Caco-2 (cell line): Measurements from ENCODE around the gene GAN. TPM values are rescaled to one million over a fixed set of nuclear protein-coding genes. Genes with fewer than 3 reads are reported as not detected.

ENCODE experiments used
- BruUV-seq: library from RNA; stranded (reverse); fragments of 400-500 nt; replicated peaks from 2 replicates; lab custom pipeline; 2021; lab: Mats Ljungman, UMichigan
- CTCF ChIA-PET: fragments of 300-600 bp; sonication (Branson Sonifier 250); formaldehyde crosslinking; loops from one replicate; lab custom pipeline; 2022; ENCODE audit warnings: antibody characterized with exemption; lab: Charles Lee
- POLR2A ChIA-PET: fragments of 300-600 bp; sonication (Branson Sonifier 250); formaldehyde crosslinking; loops from one replicate; lab custom pipeline; 2022; ENCODE audit warnings: antibody characterized with exemption; lab: Charles Lee
- DNase-seq, 2 experiments: peaks; one replicate each; pipeline versions ENCODE4 v3.0.0 to v3.0.0-alpha.2; 2020 to 2022
- H3K27me3 ChIP-seq: replicated peaks from 2 replicates; pipeline ENCODE4 v1.6.0; 2011; ENCODE audit warnings: low read length; ENCODE audit not compliant: control insufficient read depth, insufficient read depth
- H3K36me3 ChIP-seq: 2 replicates; pipeline ENCODE4 v1.5.1; 2011; ENCODE audit warnings: low read length; ENCODE audit not compliant: control insufficient read depth, insufficient read depth
- H3K4me1 ChIP-seq: fragments of 250-450 bp; sonication (Bioruptor Pico); 2 replicates; pipeline ENCODE4 v1.5.1; 2020; ENCODE audit warnings: mild to moderate bottlenecking
- H3K4me3 ChIP-seq: 2 replicates; pipeline ENCODE4 v1.5.1; 2011; ENCODE audit warnings: low read depth, mild to moderate bottlenecking, control low read depth, low read length
- H3K9me3 ChIP-seq: fragments of 250-450 bp; sonication (Bioruptor Pico); 2 replicates; pipeline ENCODE4 v1.5.1; 2020; ENCODE audit warnings: mild to moderate bottlenecking, moderate library complexity
- H3K27ac Mint-ChIP-seq: one replicate; pipeline ENCODE4 v1.8.0; 2022; ENCODE audit warnings: mixed read lengths; ENCODE audit not compliant: unreplicated experiment
- H3K27me3 Mint-ChIP-seq: one replicate; pipeline ENCODE4 v1.8.0; 2022; ENCODE audit warnings: mixed read lengths; ENCODE audit not compliant: insufficient read depth, unreplicated experiment
- H3K36me3 Mint-ChIP-seq: one replicate; pipeline ENCODE4 v1.8.0; 2022; ENCODE audit warnings: mild to moderate bottlenecking, mixed read lengths; ENCODE audit not compliant: insufficient read depth, unreplicated experiment
- H3K4me1 Mint-ChIP-seq: one replicate; pipeline ENCODE4 v1.8.0; 2022; ENCODE audit warnings: low read depth, mixed read lengths; ENCODE audit not compliant: unreplicated experiment
- H3K4me3 Mint-ChIP-seq: one replicate; pipeline ENCODE4 v1.8.0; 2022; ENCODE audit warnings: mild to moderate bottlenecking, moderate library complexity, mixed read lengths; ENCODE audit not compliant: unreplicated experiment
- H3K9me3 Mint-ChIP-seq: one replicate; pipeline ENCODE4 v1.8.0; 2022; ENCODE audit warnings: mixed read lengths; ENCODE audit not compliant: unreplicated experiment
- intact Hi-C: fragments of 100-400 bp; cut with micrococcal nuclease; formaldehyde crosslinking; loops from one replicate; pipeline ENCODE4 v1.10.0; 2022; ENCODE audit not compliant: unreplicated experiment
- total RNA-seq: library from RNA; stranded (reverse); gene quantifications from 2 replicates; pipeline ENCODE4 v1.2.3, GENCODE V29; 2022
- TF ChIP-seq, protein P1 (sequence below), 2 experiments: fragments of 200-600 bp in 1 of 2; IDR thresholded peaks; 1 replicate in 1 of 2; 2 replicates in 1 of 2; pipeline versions ENCODE4 v1.5.1 to v1.8.0; 2011 to 2022; ENCODE audit warnings: antibody characterized with exemption in 1 of 2, control low read depth in 1 of 2, inconsistent platforms in 1 of 2, low read depth in 1 of 2, low read length in 1 of 2, mild to moderate bottlenecking in 1 of 2, moderate library complexity in 1 of 2; ENCODE audit not compliant: insufficient read depth in 1 of 2, severe bottlenecking in 1 of 2, unreplicated experiment in 1 of 2

Gene GAN
- total RNA-seq, 1 experiment from 2014 or later = 29.3 TPM

DNA sequence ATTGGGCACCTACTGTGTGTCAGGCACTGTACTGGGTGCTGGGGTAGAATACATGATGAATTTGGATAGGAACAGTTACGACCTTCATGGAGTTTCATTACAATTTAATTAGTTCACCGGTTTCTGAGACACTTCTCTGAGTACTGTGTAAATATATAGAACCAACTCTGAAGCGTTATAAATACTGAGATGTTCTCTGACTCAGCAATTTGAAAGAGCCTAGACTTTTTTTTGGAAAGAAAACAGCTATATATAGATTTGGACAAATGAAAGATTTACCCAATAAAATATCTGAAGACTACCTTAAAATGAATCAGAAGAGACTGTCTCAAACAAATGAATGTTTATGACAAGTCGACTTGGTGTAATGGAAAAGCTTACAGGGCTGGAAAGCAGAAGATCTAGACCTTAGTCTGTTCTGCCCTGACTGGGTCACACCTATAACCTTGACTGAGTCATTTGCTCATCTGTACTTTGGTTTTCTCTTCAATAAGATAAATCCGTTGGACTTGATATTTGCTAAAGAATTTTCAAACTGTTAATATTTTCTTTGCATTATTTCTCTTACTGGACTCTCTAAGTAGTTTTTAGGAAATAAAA lies 4.6 kb upstream of the GAN start:
- intact Hi-C loops = loop anchor here (5.0 to 10.0 kb wide), 2 partner anchors 48 to 215 kb away; partner anchors contain the start of gene GCSH
- TF ChIP-seq, protein P1, sequence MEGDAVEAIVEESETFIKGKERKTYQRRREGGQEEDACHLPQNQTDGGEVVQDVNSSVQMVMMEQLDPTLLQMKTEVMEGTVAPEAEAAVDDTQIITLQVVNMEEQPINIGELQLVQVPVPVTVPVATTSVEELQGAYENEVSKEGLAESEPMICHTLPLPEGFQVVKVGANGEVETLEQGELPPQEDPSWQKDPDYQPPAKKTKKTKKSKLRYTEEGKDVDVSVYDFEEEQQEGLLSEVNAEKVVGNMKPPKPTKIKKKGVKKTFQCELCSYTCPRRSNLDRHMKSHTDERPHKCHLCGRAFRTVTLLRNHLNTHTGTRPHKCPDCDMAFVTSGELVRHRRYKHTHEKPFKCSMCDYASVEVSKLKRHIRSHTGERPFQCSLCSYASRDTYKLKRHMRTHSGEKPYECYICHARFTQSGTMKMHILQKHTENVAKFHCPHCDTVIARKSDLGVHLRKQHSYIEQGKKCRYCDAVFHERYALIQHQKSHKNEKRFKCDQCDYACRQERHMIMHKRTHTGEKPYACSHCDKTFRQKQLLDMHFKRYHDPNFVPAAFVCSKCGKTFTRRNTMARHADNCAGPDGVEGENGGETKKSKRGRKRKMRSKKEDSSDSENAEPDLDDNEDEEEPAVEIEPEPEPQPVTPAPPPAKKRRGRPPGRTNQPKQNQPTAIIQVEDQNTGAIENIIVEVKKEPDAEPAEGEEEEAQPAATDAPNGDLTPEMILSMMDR (IDR thresholded peaks at IDR 0.05; ENCODE audit: insufficient read depth in 1 of 2, low read depth in 1 of 2, low read length in 1 of 2, severe bottlenecking in 1 of 2, unreplicated experiment in 1 of 2) = no peak
- Histone ChIP-seq H3K27me3 (no peaks in the 10 kb centered on the region), H3K9me3 (no peaks in the 10 kb centered on the region), H3K4me1 (peaks cover 4% of the 10 kb centered on the region), H3K4me3 (no peak overlapping the region), H3K36me3 (no peaks in the 10 kb centered on the region)
- peaks cover 7% of the 10 kb centered on the region for H3K4me1 Mint-ChIP-seq
- peaks cover 5% of the 10 kb centered on the region for H3K36me3 Mint-ChIP-seq
- no peaks in the 10 kb centered on the region for H3K27me3 Mint-ChIP-seq
- POLR2A ChIA-PET = interaction anchor here (0.6 kb wide), 1 partner anchor 407 kb away, joined by 4 read pairs; no protein-coding TSS in a partner anchor
- no peak overlapping the region for H3K27ac Mint-ChIP-seq
- CTCF ChIA-PET = interaction anchor here (0.9 kb wide), 1 partner anchor 275 kb away, joined by 3 read pairs; no protein-coding TSS in a partner anchor
- no peaks in the 10 kb centered on the region for H3K9me3 Mint-ChIP-seq
- BruUV-seq = no TSS peak
- no peak overlapping the region for H3K4me3 Mint-ChIP-seq
- DNase-seq = no peak

DNA sequence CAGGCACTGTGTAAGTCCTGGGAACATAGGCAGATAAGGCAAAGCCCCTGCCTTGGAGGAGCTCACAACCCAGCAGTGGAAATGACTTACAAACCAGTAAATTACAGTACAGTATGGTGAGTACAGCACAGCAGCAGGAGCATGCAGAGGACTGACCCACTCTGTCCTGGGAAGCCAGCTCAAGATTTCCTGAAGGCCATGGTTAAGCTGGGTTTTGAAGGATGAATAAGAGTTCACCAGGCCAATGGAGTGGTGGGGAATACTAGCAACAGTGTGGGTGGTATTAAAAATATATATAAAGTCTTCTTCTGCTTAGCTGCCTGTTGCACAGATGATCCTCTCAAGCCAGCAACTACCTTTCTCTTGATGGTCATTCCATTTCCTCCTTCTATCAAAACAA lies 3.0 kb upstream of the GAN start:
- intact Hi-C loops = loop anchor here (5.0 to 10.0 kb wide), 2 partner anchors 49 to 217 kb away; partner anchors contain the start of gene GCSH
- BruUV-seq = no TSS peak
- POLR2A ChIA-PET = no interaction called here
- Histone ChIP-seq H3K36me3 (no peaks in the 10 kb centered on the region), H3K4me3 (no peak overlapping the region), H3K4me1 (peaks cover 4% of the 10 kb centered on the region), H3K9me3 (no peaks in the 10 kb centered on the region), H3K27me3 (no peaks in the 10 kb centered on the region)
- Mint-ChIP-seq H3K4me3 (no peak overlapping the region), H3K36me3 (peaks cover 5% of the 10 kb centered on the region), H3K9me3 (no peaks in the 10 kb centered on the region), H3K27me3 (no peaks in the 10 kb centered on the region), H3K4me1 (peaks cover 13% of the 10 kb centered on the region), H3K27ac (no peak overlapping the region)
- DNase-seq = no peak
- CTCF ChIA-PET = no interaction called here
- TF ChIP-seq, protein P1 (IDR thresholded peaks at IDR 0.05; ENCODE audit: insufficient read depth in 1 of 2, low read depth in 1 of 2, low read length in 1 of 2, severe bottlenecking in 1 of 2, unreplicated experiment in 1 of 2) = no peak

DNA sequence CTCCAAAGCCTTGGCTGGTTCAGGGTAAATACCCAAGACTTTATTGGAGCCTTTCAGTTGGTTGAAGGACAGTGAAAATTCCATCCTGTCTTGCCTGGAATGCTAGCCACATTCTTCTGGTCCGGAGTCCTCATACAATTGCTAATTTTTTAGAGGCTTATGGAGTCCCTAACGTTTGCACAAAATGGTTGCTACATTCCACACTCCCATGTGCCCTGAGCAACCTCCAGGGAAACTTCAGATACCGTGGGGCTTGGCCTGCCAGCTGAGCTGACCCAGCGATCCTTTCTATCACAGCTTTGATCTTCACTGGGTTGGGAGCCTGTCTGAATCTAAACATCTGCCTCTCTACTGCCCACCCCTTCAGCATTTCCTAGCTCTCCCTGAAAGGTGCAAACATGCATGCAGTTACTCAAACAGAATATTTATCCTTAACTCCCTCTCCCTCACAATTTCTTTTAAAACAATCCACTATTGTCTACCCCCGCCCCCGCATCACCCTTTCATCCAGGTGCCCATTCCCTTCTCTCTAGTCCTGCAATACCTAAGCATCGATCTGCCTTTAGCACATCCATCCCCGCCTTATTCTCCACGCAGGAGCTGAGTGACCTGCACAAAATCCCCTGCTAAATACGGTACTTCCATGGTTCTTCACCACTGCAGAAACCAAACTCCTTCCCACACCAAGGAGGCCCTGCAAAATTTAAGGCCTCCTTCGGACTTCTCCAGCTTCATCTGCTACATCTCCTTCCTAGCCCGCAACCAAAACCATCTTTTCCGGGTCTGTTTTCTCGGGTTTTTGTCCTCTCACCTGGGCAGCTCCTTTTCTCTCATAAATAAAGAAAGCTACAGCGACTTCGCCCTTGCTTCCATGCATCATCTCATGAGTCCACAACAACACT lies 810 bp upstream of the GAN start:
- H3K4me1 Mint-ChIP-seq = peaks cover 20% of the 10 kb centered on the region
- ChIA-PET CTCF (interaction anchor here (0.8 to 1.6 kb wide), 4 partner anchors 53 to 278 kb away, joined by 3 to 8 read pairs (median 4); partner anchors contain the start of gene ATMIN), POLR2A (interaction anchor here (0.5 to 2.2 kb wide), 9 partner anchors 11 to 1048 kb away, joined by 3 to 23 read pairs (median 5); partner anchors contain the start of genes BCO1, C16orf46, CENPN and CMC2)
- no peaks in the 10 kb centered on the region for H3K9me3 Mint-ChIP-seq
- intact Hi-C loops = loop anchor here (1.0 to 10.0 kb wide), 5 partner anchors 37 to 219 kb away; partner anchors contain the start of genes BCO1 and GCSH
- H3K36me3 Mint-ChIP-seq = peaks cover 5% of the 10 kb centered on the region
- DNase-seq = peak; percentile 38 to 44
- BruUV-seq = TSS peak; percentile 77
- Histone ChIP-seq H3K4me3 (peak overlapping the region; percentile 76), H3K9me3 (no peaks in the 10 kb centered on the region), H3K4me1 (peaks cover 4% of the 10 kb centered on the region), H3K36me3 (no peaks in the 10 kb centered on the region), H3K27me3 (no peaks in the 10 kb centered on the region)
- TF ChIP-seq, protein P1 (IDR thresholded peaks at IDR 0.05; ENCODE audit: insufficient read depth in 1 of 2, low read depth in 1 of 2, low read length in 1 of 2, severe bottlenecking in 1 of 2, unreplicated experiment in 1 of 2) = no peak
- H3K27me3 Mint-ChIP-seq = no peaks in the 10 kb centered on the region
- peak overlapping the region; percentile 86 for H3K27ac Mint-ChIP-seq
- H3K4me3 Mint-ChIP-seq = peak overlapping the region; percentile 87
